ENCODE data around the gene GABRQ.

GRCh38 chrX:152652060-152652459 lies 14.4 kb downstream of the GABRQ start:
- TF ChIP-seq CTCF (conservative IDR thresholded peaks at IDR 0.05; ENCODE audit: low read depth, low read length), result no peak
- TF ChIP-seq EZH2phosphoT487 (IDR thresholded peaks at IDR 0.05; ENCODE audit: borderline replicate concordance, low read length), result no peak

All from PC-3 (cell line).